GM18498 (cell line): Measurements from ENCODE around the gene SP2.

Experiments used
- ATAC-seq: cut with Tn5 transposase; IDR thresholded peaks from one replicate; pipeline ENCODE4 v1.9.1; 2021; ENCODE audit warnings: mild to moderate bottlenecking, moderate library complexity; ENCODE audit not compliant: unreplicated experiment

Gene SP2

GRCh38 chr17:47870056-47870455 lies 26.0 kb upstream of the SP2 start:
- no peak for ATAC-seq

GRCh38 chr17:47871048-47871447 lies 25.0 kb upstream of the SP2 start:
- ATAC-seq = no peak

GRCh38 chr17:47872019-47872650 lies 23.9 kb upstream of the SP2 start:
- ATAC-seq = no peak

- ATAC-seq = no peak
Observed at GRCh38 chr17:47872651-47873161, 23.3 kb upstream of the SP2 start.

DNA sequence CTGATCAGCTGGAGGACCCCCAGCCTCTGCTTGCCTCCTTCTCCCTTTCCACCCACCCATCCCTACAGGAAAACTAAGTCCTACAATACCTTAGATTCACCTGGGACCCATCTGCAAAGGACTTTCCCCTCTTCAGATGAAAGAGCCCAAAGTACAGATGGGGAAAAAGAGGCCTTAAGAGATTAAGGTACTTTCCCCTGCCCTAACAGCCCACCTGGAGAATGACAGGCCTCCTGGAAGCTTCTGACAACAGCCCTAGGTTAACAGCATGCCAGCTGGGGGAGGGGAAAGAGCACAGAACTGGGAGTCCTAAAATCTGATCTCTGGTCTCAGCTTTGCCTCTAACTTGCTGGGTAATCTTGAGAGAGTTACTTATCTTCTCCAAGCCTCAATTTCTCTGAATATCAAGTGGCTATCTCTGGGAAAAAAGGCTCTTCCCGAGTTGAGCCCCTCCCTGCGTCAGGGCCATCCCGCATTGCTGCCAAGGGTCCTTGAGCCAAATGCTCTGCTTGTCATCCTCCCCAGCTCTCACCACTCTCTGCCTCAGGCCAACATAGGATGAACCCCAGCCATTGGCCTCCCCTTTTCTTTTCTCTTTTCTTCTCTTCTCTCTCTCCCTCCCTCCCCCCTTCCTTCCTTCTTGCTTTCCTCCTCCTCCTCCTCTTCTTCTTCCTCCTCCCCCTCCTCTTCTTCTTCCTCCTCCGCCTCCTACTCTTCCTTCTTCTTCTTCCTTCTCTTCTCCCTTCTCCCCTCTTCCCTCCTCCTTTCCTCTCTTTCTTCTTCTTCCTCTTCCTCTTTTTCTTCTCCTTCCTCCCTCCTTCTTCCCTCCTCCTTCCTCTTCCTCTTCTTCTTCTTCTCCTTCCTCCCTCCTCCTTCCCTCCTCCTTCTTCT lies 22.6 kb upstream of the SP2 start:
- ATAC-seq = no peak

DNA sequence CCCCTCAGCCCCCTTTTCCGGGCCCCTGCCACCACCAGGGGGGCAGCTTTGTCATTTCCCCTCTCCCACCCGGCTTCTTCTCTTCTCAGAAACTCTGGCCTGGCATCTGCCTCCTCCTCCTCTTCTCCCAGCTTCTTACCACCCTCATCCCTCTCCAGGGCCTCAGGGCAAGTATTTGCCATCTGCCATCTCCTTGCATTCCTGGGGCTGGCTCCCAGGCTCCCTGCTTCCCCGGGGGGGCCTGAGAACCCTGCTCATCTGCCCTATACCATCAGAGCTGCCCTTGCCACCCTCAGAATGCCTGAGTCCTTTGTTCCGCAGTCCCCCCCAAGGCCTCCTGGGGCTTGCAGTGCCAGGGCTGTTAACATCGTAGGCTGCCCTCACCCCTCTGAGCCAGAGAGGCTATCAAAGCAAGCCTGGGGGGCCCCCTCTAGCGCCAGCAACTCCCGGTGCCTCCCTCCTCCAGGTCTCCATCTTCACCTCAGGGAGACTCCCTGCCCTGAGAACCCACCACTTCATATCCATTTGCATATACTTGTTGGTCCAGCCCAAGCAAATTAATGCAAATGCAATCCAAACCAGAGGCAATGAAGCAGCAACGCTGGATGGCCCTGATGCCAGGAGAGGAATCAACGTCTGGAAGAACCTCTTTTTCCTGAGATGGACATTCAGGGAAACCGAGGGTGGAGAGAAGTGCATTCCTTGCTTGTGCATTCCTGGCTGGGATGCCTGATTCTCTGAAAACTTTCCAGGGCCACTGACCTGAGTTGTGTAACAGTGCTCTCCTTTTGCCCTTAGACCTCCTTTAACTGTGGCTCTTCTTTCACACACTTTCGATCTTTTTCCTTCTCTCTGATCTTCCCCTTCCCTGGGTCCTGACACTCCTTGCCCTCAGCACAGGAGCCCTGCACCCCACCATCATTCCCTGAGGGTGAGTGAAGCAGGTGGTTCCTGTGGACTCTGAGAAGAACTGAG lies 20.7 kb upstream of the SP2 start:
- ATAC-seq = no peak

DNA sequence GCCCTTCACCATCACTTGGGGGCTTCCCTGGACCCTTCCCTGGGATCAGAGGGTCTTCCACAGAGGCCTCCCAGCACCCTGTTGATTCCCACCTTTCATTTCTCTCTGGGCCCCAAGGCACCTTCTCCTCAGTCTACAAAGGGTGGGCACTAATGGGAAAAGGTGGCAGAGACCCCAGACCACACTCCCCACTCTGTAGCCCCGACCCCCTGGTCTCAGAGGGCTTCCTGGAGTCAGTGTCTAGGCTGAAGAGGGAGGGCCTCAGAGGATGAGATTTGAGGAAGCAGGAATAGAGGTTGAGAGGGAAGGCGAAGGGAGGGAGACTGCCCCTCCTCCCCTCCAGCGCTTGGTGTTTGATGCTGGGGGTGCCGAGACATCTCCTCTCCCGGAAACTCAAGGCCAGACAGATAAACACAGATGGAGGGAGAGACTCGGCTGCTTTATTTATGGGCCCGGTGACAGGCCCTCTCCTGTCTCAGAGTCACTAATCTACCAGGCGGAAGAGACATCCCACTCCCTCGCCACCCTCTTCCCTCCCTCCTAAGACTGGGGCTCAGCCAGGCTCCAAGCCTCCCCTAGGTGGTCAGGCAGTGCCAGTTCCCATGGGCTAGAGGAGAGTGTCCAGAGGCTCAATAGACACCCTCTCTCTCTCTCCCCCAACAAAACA lies 18.5 kb upstream of the SP2 start:
- ATAC-seq = no peak

DNA sequence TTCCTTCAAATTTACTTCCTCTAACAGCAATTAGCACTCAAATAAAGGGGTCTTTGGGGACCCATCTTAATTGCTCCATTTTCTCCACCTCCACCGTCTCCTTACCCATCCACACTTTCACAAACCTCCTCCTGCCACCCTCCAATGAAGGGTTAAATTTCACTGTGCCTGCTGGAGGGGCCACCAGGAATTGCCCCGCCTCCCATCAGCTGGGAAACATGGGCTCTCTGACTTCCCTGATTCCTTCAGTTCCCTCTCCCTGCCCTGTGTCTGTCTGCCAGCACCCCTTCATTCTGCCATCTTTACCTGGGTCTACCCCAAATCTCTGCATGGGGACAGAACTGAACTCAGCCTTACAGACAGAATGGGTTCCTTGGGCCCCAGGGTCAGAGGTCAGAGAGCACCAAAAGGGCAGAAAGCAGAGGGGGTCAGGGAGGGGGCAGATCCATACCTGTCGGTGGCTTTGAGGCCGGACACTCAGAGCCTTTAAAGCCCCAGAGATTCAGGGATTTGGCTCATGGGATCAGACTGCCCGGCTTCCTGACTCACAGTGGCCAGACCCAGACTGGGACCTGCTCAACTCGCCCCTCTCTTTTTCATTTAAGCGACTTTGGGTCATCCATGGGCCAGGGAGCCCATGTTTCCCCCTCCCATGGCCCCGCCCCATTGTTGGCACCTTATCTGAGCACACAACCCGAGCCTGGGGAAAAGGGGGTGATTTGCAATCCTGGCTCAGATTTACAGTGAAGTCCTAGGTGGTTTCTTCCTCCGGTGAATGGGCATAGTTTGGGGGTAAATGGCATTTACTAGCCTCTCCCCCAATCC lies 17.6 kb upstream of the SP2 start:
- ATAC-seq = no peak

GRCh38 chr17:47879028-47879585 lies 16.9 kb upstream of the SP2 start:
- no peak for ATAC-seq

DNA sequence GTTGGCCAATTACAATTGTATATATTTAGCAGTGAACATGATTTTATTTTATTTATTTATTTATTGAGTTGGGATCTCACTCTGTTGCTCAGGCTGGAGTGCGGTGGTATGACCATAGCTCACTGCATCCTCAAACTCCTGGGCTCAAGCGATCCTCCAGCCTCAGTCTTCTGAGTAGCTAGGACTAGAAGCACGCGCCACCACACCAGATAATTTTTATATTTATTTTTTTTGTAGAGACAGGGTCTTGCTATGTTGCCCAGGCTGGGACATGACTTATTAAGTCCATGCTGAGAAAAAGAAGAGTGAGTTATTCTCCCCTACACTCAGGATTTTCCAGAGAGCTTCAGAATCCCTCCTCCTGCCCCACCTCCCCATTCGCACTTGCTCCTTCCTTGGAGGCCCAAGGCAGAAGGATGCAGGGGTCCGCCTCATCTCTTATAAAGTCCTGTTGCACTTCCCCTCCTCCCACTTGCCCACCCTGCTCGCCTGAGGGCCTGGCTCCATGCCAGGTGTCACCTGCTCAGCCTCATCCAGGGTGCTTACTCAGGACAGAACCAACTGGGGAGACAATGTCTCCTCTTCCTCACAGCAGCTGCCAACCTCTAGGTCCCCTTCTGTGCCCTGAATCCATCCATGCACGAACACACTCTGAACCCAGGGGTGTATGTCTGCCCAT lies 16.1 kb upstream of the SP2 start:
- ATAC-seq = no peak

- no peak for ATAC-seq
Observed at GRCh38 chr17:47882247-47882646, 13.8 kb upstream of the SP2 start.

DNA sequence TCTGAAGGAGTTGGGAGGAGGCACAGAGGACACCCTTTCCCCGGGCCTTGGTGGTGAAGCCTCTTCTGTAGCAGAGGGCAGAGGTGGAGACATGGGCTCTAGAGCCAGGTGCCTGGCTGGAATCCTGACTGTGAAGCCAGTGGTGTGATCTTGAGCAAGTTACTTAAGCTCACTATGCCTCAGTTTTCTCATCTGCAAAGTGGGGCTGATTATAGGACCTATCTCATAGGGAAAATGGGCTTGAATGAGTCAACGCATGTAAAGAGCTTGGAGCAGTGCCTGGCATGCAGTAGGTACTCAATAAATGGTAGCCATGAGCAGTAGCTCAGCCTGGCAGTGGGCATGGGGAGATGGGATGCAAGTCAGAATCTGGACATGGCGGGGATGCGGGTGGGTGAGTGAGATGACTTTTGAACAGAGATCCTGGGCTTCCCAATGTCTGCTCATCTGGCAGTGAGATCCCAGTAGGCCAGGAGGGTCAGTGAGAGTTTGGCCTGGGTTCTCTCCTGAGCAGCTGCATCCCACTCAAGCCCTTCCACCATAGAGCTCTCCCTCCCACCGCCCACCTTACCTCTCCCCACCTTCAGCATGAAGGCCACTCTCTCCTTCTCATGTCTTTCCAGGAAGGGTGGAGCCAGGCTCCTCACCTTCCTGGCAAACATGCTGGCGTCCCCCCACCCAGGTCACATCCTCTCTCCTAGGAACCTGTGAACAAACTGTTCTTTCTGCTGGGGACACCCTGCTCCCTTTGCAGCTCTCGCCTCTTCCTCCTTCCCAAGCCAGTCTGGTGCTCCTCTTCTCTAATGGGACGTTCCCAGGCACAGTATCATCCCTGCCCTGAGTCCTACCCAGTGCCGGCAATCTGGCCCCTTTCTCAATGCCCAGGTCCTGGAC lies 13.1 kb upstream of the SP2 start:
- ATAC-seq = no peak

GRCh38 chr17:47883589-47884426 lies 12.2 kb upstream of the SP2 start:
- no peak for ATAC-seq

DNA sequence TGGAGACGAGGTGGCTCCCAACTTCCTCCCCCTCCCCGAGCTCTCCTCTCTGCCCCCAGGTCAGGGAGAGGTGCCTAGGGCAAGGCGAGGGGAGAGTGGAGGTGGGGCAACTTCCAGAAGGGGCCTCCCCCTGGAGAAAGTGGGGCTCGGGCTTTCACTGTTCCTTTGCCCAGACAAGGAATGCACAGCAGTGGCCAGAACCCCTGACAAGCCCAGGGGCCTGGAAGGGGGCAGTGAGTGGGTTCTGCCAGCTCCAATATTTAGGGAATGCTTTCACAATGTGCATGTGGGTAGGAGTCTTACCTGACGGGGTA lies 11.7 kb upstream of the SP2 start:
- ATAC-seq = no peak

DNA sequence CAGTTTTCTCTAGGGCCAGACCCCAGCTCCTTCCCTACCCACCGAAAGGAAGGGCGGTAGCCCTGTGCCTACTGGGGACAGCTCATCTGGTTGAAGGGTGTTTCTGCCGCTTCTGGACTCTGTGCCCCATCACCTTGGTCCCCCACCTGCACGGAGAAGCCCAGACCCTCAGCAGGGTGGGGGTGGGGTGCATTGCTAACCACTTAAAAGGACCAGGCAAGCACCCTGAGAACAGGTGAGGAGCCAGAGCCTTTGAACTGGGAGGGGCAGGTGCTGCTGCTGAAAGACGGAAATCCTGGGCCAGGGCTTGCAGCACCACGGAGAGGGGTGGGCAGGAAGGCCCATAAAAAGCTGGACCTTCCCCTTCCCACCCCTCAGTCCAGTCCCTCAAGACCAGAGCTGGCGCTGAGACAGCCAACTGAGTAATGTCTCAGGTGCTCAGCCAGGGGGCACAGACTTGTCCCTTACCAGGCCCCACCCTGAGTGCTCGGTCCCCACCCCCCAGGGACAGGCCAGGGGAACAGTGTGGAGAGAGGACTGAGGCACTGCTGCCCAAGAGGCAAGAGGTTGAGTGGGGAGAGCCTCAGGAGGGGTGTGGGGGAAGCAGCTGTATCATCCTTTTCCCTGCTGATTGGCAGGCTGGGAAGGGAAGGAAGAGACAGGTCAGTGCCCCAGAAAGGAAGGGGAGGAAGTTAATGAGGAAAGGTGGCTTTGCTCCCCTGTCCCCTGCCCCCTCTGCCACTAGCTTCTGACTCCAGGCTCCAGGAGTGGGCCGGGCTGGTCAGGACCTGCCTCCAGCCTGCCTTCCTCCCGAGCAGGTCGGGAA lies 10.9 kb upstream of the SP2 start:
- no peak for ATAC-seq

DNA sequence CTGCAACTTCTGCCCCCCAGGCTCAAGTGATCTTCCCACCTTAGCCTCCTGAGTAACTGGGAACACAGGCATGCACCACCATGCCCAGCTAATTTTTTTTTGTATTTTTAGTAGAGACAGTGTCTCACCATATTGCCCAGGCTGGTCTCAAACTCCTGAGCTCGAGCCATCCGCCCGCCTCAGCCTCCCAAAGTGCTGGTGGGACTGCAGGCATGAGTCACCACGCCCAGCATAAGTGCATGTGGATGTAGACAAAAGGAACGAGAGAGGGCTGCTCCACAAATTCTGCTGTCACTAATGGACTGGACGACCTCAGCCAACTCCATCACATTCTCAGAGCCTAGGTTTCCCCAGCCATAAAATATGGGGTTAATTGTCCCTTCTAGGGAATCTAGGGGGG lies 7.7 kb upstream of the SP2 start:
- no peak for ATAC-seq
